GM19324 (cell line): ENCODE data around the gene ZBTB7C.

ENCODE experiments used
- ATAC-seq: cut with Tn5 transposase; IDR thresholded peaks from one replicate; pipeline ENCODE4 v1.9.1; 2021; ENCODE audit warnings: mild to moderate bottlenecking, moderate library complexity; ENCODE audit not compliant: unreplicated experiment, low FRiP score

ZBTB7C gene

DNA sequence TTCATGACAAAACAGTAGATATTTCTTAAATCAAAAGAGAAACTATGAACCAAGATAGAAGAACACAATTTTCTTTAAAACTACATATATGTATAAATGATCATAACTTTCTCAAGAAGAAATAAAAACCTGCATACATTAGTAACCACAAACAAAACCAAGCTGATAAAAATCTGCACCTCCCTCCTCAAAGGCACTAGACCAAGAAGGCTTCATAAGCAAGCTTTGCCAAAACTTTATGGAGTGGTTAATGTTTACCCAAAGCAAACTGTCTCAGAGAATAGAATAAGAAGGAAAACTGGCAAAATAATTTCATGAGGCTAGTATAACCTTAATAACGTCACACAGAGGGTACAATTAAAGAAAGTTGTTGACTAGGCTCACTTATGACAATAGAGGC lies 138.3 kb downstream of the ZBTB7C start:
- no peak for ATAC-seq

DNA sequence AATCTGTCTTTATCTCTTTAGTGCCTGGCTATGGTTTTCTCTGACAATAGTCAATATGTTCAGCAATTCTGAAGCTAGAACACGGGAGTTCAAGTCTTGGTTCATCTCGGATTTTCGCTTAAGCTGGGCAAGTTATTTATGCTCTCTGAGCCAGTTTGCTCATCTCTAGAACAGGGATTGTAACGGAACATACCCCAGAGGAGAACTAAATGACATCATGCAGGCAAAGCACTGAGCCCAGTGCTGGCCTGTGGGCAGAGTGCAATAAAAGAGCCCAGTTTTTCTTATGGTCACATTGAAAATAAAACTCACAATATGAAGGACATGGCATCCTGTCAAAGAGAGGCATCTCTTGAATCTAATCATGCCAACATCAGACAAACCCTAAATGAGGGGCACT lies 143.9 kb downstream of the ZBTB7C start:
- ATAC-seq = no peak

DNA sequence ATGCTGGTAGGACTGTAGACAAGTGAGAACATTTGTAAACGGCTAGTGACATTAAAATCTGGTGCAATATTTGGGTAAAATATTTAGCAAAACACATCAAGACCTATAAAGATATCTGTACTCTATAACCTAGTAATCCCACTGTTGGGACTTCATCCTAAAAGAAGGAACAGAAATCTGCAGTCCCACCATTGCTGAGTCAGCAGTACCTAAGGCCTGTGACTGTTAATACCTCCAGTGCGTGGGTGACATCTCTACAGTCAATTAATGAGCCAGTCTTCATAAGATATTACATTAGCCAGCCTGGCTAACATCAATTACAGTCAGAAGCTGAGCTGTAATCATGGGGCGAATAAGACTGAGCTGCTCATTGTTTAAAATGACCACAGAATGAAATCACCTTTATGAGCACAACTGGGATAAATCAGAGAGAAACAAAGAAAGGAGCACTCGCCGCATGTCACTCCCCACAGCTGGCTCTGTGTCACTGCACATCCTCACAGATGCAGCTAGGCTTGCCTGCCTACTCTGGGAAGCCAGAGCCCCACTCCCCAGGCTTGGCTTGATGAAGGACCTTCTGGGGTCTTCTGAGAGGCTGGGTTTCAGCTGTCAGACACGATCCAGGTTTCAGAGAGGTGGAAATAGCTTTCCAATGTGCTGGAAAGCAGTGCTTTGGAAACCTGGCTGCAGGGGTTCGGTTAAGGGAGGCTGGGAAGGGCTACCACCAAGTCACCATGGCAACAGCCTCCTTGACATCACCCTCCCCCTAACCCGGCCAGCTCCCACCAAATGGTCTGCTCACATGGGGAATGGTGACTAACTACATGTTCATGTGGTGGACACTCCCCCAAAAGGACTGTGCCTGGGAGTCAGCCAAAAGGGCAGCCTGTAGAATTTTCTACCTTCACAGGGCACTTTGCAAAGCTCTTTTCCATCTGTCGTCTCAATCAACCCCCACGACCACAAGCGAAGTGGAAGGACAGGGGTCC lies 145.0 kb downstream of the ZBTB7C start:
- ATAC-seq = no peak

DNA sequence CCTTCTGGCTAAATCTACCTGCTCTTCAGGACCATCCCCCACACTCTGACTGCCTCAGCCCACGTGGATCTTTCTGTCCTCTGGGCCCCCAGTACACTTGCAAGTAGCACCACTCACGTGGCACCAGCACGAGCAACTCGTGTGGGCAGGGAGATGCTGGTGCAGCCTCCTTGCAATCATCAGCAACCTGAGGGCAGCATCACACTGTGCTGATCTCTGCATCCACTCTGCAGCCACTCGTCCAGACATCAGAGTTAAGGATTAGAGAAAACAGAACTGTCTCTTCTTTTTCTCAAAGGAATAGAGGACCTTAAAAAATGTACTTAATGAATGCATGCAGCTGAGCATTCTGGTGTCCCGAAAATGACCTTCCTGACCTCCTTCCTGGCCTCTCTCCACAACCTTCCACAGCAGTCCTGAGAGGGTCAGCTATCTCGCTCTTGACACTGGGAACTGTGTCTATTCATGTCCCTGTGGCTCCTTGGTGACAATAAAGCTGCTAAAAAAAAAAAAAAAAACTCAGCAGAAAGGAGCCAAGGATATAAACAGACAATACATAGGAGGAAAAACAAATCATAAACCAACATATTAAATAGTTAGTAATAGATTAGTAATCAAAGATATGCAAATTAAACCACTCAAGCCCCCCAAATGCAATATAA lies 145.9 kb downstream of the ZBTB7C start:
- ATAC-seq = no peak

DNA sequence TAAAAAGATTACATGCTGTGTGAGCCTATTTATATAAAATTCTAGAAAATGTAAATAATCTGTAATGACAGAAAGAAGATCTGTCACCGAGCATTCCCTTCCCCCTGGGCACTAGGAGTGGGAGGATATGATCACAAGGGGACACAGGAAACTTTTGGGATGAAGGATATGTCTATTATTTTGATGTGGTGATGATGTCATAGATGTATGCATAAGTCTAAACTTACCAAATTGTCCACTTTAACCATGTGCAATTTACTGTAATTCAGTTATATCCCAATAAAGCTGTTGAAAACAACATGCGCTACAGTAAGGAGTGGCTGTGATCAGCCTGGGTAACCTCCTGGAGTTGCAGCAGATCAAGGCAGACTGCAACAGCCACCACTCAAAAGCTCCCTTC lies 148.9 kb downstream of the ZBTB7C start:
- no peak for ATAC-seq

DNA sequence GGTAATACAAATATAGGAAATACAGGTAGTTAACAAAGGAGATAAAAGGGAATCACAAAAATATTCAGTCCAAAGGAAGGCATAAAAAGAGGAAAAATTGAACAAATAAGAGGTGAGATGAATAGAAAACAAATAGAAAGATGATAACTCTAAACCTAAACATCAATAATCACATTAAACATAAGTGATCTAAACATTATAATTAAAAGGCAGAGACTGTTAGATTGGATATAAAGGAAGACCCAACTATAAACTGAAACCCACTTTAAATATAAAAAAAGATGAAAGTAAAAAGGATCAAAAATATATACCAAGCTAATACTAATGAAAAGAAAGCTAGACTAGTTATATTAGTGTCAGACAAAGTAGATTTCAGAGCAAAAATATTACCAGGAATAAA lies 152.3 kb downstream of the ZBTB7C start:
- no peak for ATAC-seq

DNA sequence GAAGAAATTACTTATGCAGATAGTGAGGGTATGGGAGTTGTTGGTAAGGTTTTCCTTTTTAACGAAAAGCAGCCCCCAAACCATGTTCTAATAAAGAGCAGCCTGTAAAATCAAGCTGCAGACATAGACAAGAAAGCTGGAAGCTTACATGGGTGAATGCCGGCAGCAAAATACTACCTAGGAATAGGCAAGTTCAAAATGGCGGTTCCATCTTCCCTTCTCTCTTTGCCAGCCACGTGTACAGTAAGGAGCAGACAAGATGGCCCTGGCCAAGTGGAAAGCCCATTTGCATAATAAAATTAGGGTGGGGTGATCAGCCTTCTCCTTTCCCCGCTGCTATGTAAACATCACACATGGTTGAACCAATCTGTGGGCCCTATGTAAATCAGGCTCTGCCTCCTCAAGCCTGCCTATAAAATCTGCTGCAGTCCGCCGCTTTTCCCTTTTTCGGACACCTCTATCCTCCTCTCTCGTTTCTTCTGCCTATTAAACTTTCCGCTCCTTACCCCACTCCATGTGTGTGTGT lies 155.0 kb downstream of the ZBTB7C start:
- ATAC-seq = no peak

DNA sequence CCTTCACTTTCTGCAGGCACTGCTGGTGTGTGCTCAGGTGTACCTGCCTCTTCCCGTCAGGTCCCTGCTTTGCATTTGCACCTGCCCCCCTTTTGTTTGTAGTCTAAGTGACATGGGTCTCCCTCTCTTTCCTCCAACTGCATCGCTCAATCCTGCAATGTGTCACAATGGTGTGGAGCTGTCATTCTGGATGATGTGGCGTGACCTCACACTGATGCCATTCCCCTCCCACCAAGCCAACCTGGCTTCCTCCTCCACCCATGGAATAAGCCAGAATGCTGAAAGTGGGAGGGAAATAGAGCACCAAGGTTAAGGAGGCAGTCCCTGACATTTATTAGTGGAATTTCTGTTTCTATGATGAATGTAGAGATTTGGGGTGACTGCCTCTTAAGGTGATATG lies 156.7 kb downstream of the ZBTB7C start:
- no peak for ATAC-seq

DNA sequence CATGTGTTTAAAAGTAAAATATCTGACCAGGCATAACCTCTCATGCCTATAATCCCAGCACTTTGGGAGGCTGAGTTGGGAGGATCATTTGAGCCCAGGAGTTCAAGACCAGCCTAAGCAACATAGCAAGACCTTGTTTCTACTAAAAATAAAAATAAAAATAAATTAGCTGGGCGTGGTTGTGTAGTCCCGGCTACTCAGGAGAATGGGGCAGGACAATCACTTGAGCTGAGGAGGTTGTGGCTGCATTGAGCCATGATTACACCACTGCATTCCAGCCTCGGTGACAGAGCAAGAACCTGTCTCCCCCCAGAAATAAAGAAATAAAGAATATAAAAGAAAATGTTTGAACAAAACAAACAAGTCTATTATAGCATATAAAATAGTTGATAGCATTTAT lies 158.3 kb downstream of the ZBTB7C start:
- no peak for ATAC-seq

DNA sequence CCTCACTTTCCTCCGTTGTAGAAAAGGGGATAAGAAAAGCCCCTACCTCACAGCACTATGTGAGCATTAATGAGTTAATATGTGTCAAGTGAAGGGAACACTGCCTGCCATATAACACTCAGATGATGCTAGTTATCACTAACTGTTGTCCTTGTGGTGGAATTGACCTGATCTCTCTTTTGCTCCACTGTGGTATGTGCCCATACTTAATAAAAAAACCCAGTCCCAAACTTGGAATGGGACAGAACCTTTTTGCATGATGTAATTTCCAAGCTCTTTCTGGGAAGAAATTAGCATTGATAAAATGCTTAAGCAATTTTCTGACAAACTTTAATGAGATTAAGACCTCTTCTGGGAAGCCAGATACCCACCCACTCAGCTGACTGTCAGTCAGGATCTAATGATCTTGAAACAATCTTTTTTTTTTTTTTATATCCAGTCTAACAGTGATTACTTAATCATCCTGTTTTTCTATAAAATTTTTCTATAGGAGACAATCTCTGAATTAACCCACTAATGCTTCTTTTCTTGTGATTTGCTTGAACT lies 158.7 kb downstream of the ZBTB7C start:
- no peak for ATAC-seq

DNA sequence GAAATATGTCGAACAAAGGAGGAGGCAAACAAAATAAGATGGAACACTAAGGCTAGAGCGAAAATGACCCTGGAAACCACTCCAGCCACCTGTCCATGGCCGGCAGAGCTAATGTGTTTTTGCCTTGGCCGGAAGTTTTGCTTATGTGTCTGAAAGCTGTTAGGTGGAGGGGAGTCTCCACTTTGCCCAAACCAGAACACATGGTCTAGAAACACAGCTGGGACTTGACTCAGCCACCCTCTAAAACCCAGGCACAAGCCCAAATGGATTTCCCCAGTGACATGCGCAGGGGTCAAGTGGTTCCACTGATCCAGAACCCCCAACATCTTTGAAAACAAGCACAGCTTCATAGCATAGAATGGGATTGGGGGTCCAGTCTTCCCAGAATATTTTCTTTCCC lies 159.3 kb downstream of the ZBTB7C start:
- ATAC-seq = no peak

DNA sequence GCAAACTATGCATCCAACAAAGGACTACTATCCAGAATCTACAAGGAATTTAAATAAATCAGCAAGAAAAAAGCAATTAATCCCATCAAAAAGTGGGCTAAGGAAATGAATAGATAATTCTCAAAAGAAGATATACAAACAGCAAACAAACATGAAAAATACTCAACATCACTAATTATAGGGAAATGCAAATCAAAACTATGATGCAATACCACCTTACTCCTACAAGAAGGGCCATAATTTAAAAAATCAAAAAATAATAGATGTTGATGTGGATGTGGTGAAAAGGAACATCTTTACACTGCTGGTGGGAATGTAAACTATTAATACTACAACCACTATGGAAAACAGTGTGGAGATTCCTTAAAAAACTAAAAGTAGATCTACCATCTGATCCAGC lies 164.7 kb downstream of the ZBTB7C start:
- no peak for ATAC-seq

DNA sequence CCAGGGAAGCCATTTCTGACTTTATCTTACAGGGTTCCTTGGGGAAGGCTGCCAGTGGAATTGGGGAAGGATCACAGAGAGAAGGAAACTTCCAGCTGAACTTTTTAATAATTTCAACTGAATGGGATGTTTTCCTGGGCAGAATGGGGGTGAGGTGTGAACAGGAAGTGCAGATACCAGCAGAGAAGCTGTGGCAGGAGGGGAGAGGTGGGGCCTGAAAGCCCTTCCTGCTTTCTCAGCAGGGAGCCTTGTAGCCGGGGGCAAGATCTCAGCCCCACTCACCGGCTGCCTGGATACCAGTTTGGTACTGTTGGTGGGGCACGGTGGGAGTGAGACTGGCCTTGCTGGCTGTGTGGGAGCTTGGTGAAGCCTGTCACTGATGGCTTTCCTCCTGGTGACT lies 170.5 kb downstream of the ZBTB7C start:
- no peak for ATAC-seq

DNA sequence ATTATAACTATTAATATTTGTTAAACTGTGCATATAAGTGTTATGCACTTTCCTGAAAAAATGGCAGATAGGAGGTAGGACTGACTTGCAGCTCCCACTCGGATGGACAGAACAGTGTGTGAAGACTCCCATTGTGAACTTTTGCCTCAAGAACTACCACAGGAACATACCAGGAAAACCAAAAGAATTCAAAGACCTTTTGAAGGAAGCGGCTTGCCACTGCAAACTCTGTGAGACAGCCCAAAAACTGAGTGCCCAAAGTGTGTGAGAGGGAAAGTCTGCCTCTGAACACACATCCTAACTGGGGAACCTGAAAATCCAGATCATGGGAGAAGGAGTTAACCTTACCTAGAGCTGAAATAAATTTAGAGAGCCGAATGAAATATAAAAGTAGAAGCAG lies 171.0 kb downstream of the ZBTB7C start:
- no peak for ATAC-seq

DNA sequence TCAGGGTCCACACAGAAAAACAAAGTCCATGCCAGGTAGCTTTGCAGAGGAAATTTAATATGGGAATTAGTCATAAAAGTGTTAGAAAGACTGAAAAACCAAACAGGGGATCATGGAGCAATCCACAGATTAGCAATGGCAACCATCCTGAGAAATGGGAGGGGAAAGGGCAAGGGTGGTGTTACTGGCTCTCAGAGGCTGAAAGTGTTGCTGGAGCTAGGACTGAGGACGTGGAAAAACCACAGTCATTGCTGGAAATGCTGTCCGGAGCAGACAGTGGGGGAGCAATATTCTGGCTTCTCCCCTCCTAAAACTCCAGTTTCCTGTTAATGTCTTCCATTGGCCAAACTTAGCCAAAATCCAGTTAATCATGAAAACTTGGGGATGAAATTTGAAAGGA lies 172.4 kb downstream of the ZBTB7C start:
- no peak for ATAC-seq

DNA sequence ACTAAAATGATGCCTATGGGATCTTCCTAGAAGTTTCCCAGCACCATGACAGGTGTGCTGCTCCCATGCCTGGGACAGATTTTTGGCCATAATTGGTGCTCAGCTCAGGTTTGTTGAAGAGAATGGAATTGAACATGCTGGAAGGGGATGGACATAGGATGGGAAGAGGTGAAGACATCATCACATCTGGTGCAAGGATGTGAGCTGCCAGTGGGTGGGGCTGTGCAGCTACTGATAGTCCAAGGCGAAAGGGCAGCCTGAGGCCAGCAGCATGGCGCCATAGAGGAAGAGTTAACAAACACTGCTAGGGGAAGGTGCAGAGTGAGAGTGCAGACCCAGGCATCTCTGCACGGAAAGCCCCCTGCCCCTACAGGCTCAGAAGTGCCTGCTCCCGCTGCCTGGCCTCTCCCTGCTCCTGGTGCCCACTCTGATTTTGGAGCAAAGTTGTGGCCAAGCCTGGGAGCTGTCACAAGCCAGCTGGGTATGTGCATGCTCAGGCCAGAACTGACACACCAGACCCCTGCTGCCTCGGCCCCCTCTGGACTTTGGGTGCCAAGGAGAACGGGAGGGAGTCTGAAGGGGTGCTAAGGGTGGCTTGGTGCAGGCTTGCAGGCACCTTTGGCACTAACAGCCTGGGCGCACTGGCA lies 178.6 kb downstream of the ZBTB7C start:
- no peak for ATAC-seq

DNA sequence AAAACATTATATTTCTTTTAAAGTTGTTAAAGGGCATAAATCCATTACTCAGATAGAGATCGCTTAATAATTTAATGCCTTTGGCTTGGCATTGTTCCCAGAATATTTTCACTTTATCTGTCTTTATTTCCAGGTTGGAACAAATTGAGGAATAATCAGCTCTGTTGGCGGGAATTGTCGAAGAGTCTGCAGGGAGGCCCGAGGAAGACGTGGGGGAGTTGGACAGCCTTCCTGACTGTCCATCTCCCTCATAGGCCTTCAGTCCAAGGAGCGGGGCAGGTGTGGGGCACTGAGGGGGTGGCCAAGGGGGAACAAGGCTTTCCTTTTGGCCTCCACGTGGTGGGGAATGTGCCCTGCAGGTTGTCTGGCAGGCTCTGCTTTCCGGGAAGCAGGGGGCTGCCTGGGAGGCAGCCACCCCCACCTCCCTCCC lies 179.6 kb downstream of the ZBTB7C start:
- ATAC-seq = no peak

DNA sequence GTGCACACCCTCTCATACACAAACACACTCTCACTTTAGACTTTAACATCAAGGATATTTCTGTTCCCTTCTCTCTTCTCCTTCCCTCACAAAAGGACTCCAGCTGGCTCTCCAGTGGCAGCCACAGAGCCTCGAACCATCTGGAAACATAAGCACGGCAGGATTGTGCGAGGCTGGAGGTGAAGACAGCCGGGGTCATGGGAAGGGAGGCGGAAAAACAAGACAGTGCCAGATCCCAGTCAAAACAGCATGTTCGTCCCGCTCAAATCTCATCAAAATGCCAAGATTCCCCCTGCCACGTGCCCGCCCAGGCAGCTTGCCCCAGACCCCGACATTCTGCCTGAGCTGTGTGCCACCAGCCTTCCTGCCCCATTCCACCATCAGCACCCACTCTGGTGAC lies 180.3 kb downstream of the ZBTB7C start:
- no peak for ATAC-seq

DNA sequence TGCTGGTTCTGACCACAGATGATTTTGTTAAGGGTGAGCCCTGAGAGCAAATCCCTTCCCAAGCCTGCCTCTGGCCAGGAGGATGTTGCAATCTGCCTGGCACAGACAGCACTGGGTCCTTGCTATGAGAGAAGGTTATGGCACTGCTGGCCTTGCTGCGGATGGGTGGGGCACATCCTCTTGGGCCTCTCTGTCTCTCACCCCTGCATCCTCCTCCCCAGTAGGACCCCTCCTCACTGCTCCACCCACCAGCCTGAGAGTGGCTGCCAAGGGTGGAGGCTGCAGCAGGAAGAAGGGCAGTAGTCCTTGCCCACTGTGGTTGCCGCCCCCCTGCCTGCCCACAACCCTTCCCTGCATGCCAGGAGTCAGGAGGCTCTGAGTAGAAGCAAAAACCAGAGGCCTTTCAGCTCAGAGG lies 180.9 kb downstream of the ZBTB7C start:
- no peak for ATAC-seq

DNA sequence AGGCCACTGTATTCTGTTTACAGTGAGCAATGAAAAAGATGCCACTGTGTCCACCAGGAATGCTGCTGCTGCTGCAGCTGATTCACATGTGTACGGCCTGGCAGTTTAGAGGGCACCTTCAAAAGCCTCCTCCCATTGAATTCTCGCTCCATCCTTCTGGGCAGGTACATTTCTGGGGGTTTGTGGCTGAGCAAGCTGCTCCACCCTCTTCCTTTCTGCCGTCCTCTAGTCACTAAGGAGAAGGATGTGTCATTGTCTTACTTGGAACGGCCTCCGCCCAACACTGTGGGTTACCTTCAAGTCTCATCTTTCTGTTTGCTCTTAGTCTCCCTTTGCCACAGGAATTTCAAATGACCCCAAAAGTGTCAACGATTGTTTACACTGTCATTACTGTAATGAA lies 182.0 kb downstream of the ZBTB7C start:
- no peak for ATAC-seq

DNA sequence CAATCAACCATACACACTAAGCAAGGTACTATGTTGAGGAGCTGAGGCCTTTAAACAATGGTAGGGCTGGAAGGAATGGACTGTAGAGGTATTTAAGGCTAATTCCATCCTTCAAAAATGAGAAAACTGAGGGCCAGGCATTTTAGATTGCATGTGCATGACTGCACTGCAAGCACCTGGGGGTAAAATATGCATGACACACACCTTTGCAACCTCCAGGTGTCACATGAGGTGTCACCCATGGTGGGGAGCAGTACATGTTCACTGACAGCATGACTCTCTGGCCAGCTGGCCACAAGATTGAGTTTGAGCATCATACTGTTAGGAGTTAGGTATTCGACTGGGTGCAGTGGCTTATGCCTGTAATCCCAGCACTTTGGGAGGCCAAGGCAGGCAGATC lies 182.8 kb downstream of the ZBTB7C start:
- no peak for ATAC-seq
